HG02884 (cell line): Measurements from ENCODE around the gene GRB14.
"Not testable (repeated sequence)": the region's sequence is repeated elsewhere in the genome, so short reads cannot be mapped to it uniquely, and the experiment has no call there.

Experiments
- ATAC-seq: cut with Tn5 transposase; IDR thresholded peaks from one replicate; pipeline ENCODE4 v1.9.1; 2021; ENCODE audit warnings: mild to moderate bottlenecking, moderate library complexity; ENCODE audit not compliant: unreplicated experiment

The GRB14 gene

DNA sequence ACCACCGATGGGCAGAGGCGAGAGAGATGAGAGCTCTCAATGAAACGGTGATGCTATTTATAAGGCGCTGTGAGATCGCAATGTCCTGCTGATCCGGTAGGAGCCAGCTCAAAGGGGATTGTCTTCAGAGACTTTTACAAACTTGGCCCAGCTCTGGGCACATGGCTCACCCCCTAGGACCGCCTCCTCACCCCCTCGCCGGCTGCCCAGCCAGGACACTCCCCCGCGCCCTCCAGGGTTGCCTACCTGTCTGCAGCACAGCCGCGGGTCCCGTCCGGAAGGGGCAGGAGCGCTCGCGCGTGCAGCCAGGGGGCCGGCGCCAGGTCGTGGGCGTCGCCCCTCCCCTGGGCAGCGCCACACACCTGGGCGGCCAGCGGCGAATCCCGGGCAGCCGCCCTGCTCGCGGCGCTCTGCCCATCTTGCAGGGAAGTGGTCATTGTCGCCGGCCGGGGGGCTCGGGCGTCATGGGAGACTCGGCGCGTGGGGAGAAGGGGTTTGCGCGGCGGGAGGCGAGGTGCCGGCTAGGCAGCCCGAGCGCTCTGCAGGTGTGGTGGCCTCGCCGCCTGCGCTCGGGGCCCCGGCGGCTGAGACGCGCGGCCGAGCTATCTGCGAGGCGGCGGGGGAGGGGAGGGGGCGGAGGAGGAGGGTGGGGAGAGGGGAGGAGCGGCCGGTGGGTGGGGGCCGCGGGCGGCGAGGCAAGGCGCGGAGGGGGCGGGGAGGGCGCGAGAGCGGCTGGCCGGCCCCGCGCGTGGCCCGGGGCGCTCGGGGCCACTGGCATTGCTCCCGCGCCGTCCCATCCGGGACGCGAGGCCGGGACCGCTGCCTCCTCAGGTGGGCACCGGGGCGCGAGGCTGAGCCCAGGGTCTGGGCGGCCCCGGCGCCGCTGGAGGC is at the start of gene GRB14:
Gene GRB14, minus strand, starts transcription at position 610 of the 891 bp plus-strand sequence. Its CDS starts 173 bp downstream, at position 437.
- ATAC-seq, result no peak

GRCh38 chr2:164669291-164669690 is 48.0 kb upstream of the GRB14 start:
- no peak for ATAC-seq

DNA sequence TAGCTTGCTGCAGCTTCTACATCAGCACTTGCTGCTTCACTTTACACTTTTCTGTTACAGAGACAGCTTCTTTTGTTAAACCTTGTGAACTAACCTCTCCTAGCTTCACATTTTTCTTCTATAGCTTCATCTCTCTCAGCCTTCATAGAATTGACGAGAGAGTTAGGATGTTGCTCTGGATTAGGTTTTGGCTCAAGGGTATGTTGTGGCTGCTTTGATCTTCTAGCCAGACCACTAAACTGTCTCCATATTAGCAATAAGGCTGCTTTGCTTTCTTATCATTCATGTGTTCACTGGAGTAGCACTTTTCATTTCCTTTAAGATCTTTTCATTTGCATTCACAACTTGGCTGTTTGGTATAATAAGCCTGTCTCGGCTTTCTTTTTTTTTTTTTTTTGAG is 46.3 kb upstream of the GRB14 start:
- no peak for ATAC-seq

- no peak for ATAC-seq
These were observed 42.8 kb upstream of the GRB14 start for GRCh38 chr2:164664070-164664469.

DNA sequence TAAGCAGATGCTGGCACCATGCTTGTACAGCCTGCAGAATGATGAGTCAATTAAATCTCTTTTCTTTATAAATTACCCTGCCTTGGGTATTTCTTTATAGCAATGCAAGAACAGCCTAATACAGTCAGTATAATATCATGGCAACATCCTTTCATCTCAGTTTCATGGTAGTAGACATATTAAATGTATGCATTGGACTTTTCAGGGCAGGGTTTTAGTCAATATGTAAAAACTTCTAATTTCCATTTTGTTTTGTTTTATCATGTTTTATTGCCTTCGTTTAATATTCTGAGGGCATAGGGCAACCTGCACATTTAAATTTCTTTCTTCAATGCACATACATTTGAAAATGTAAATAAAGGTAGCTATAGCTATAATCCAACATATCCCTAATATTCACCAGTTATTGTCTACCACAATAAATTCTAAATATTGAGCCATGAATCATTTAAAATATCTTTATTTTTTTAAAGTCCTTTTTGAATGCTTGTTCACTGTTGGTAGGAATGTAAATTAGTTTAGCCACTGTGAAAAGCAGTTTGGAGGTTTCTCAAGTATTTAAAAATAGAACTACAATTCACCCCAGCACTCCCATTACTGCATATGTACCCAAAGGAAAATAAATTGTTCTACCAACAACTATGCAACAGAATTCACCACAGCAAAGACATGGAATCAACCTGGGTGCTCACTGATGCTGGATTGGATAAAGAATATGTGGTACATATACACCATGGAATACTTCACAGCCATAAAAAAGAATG is 41.8 kb upstream of the GRB14 start:
- no peak for ATAC-seq

- no peak for ATAC-seq
These were observed 40.8 kb upstream of the GRB14 start for GRCh38 chr2:164662066-164662465.

DNA sequence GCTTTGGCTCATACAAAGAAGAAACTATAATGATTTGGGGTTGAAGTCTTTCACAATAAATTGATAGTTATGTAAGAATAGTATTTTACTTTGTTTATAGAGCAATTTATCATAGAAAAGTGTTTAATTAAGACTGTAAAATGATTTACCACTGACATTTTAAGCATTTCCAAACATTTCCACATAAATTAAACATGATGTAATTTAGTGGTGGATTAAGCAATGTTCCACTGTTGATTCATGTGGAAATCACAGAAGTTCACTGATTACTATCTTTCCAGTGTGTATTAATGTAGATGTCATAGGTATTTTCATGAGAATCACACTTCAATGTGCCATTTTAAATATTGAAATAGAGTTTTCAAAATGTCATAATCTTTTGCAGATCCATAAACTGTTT is 40.1 kb upstream of the GRB14 start:
- no peak for ATAC-seq

DNA sequence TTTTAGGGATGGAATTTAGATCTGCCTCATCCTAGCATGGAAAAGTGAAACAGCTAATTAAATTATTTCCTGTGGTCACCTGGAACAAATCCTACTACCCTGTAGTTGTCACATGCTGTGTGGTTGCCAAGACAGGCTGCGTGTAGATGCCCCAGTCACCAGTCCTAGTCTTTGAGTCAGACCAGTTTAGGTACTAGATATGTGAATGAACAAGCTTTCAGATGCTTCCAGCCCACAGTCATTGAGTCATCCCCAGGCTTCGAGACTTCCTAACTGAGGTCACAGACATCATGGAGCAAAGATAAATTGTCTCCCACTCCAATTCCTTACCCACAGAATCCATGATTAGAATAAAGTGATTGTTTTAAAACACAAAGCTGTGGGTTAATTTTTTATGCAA is 35.8 kb upstream of the GRB14 start:
- ATAC-seq, result no peak

DNA sequence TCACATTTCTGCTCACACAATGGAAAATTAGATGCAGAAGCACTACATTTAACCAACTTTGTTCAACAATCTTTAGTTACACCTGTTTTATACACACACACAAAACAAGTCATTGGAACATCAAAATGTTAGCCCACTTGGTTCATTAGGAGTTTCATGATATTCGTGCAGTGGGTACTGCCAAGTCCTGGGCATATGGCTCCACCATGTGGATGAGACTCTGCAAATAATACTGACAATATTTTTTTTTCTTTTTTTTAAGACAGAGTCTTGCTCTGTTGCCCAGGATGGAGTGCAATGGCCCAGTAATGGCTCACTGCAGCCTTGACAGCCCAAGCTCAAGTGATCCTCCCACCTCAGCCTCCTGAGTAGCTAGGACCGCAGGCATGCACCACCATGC is 34.5 kb upstream of the GRB14 start:
- no peak for ATAC-seq

- no peak for ATAC-seq
These were observed 34.1 kb upstream of the GRB14 start for GRCh38 chr2:164655336-164655735.

DNA sequence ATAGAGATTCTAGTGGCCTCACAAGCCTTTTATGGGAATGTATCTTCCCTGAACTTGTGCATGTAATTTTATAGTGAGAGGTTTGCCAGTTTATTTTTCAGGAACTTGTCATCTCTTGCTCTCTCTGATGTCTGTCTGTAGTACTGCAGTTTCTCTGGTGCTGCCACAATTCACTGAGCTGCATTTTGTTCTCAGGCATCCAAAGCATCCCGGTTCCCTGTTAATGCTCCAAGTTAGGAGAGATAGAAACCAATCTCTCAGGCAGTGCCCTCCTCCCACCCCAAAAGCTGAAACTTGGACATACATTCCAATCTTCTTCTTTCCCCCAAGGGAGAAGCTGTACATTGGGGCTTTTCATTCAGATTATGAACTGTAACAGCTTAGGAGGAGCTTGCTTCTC is 30.1 kb upstream of the GRB14 start:
- ATAC-seq, result no peak

GRCh38 chr2:164644036-164644700 is 22.9 kb upstream of the GRB14 start:
- no peak for ATAC-seq

DNA sequence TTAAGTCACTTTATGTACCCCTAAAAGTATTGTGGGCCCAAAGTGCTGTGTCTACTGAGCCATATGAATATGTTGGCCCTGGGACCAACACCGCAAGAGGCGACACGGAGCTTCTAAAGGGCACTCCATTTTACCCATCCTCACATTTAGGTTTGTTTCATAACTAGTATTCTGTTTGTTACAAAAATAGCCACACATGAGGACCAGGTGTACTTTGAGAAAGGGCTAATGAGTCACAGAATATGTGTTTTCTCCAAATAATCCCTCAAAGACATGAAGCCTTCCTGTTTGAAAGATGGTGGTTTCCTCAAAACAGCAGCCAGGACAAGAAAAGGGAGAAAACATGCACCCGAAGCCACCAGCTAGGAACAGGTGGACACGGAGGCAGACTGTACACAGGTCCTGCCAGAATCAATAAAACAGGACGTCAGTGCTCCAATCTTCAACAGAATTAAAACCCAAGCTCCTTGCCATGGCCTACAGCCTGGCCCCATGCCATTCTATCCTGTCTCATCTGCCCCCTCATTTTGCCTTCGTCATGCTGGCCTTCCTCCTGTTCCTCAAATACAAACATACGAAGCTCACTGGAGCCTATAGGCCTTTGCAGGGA is 21.8 kb upstream of the GRB14 start:
- no peak for ATAC-seq

DNA sequence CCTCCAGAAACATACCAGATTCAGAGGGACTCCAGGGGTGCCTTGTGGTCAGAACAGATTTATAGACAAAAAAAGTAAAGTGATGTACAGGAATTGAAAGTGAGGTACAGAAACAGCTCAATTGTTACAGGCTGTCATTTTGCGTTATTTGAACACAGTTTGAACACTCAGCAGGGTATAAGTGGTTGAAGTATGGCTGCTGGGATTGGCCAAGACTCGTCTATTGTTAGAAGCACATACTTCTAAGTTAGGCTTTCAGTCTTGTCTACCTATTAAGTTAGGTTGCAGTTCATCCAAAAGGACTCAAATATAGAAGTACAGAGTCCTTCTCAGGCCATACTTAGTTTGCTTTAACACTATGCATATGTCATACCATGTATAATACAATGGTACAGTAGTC is 21.0 kb upstream of the GRB14 start:
- no peak for ATAC-seq

DNA sequence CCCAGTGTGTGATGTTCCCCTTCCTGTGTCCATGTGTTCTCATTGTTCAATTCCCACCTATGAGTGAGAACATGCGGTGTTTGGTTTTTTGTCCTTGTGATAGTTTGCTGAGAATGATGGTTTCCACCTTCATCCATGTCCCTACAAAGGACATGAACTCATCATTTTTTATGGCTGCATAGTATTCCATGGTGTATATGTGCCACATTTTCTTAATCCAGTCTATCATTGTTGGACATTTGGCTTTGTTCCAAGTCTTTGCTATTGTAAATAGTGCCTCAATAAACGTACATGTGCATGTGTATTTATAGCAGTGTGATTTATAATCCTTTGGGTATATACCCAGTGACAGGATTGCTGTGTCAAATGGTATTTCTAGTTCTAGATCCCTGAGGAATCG is 7.0 kb upstream of the GRB14 start:
- ATAC-seq, result not testable (repeated sequence)

- no peak for ATAC-seq
These were observed 4.2 kb upstream of the GRB14 start for GRCh38 chr2:164625378-164625971.

GRCh38 chr2:164624316-164624715 is 3.0 kb upstream of the GRB14 start:
- no peak for ATAC-seq

DNA sequence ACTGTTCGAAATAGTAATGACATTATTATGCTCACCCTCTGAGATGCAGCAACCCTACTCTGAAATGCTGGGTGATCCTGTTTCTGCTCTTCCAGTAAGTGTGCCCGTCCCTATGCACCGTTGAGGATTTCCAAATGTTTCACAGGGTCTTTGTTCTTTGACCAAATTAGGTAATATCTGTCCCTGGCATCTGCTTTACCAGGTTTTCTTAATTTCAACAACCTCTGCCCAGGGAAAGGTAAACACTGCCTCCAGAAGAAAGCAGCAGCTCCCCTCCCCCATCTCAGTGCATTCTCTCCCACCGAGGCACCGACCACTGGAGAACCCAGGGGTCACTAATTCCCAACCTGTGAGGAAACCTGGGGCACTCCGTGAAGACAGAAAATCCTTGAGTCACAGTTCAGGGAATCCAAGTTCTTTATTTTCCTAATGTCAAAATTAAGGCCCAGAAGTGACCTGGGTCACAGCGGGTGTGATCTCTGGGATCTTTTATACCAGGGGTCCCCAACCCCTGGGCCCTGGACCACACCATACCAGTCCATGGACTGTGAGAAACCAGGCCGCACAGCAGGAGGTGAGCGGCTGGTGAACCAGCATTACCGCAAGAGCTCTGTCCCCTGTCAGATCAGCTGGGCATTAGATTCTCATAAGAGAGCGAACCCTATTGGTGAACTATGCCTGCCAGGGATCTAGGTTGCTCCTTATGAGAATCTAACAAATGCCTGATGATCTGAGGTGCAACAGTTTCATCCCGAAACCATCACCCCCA is 1.2 kb upstream of the GRB14 start:
- ATAC-seq, result no peak

- ATAC-seq, result no peak
These were observed 453 bp upstream of the GRB14 start for GRCh38 chr2:164621764-164622105.

- no peak for ATAC-seq
These were observed 825 bp downstream of the GRB14 start for GRCh38 chr2:164620457-164620856.
